NCI-H69 (cell line): ENCODE data around the gene ST3GAL2.

ENCODE experiments used
- DNase-seq: peaks from one replicate; lab custom pipeline; 2025; lab: John Stamatoyannopoulos, UW

Gene ST3GAL2

GRCh38 chr16:70437582-70438557, 1.0 kb downstream of the ST3GAL2 start:
- DNase-seq = peak; percentile 37

- DNase-seq = peak; percentile 78
Observed at GRCh38 chr16:70437017-70437581, 1.8 kb downstream of the ST3GAL2 start.

GRCh38 chr16:70434484-70435260, 4.2 kb downstream of the ST3GAL2 start:
- DNase-seq = no peak

GRCh38 chr16:70433458-70434103, 5.3 kb downstream of the ST3GAL2 start:
- DNase-seq = peak; percentile 15

GRCh38 chr16:70432723-70433457, 6.0 kb downstream of the ST3GAL2 start:
- no peak for DNase-seq

- no peak for DNase-seq
Observed at GRCh38 chr16:70432356-70432722, 6.6 kb downstream of the ST3GAL2 start.

GRCh38 chr16:70430667-70431536, 8.0 kb downstream of the ST3GAL2 start:
- peak; percentile 37 for DNase-seq

GRCh38 chr16:70429888-70430666, 8.8 kb downstream of the ST3GAL2 start:
- peak; percentile 5 for DNase-seq

- peak; percentile 68 for DNase-seq
Observed at GRCh38 chr16:70428178-70428998, 10.5 kb downstream of the ST3GAL2 start.

GRCh38 chr16:70427786-70428177, 11.1 kb downstream of the ST3GAL2 start:
- DNase-seq = no peak

- no peak for DNase-seq
Observed at GRCh38 chr16:70422543-70422942, 16.4 kb downstream of the ST3GAL2 start.

- no peak for DNase-seq
Observed at GRCh38 chr16:70421473-70422311, 17.2 kb downstream of the ST3GAL2 start.

GRCh38 chr16:70421014-70421413, 17.9 kb downstream of the ST3GAL2 start:
- peak; percentile 5 for DNase-seq

GRCh38 chr16:70419384-70420327, 19.2 kb downstream of the ST3GAL2 start:
- DNase-seq = no peak

- DNase-seq = no peak
Observed at GRCh38 chr16:70418993-70419318, 19.9 kb downstream of the ST3GAL2 start.

- no peak for DNase-seq
Observed at GRCh38 chr16:70418274-70418992, 20.5 kb downstream of the ST3GAL2 start.
